Measurements from ENCODE around the gene CD2BP2.
"Not testable (repeated sequence)": the region's sequence is repeated elsewhere in the genome, so short reads cannot be mapped to it uniquely, and the experiment has no call there.

CD2BP2 gene

GRCh38 chr16:30342751-30343490, 12.2 kb downstream of the CD2BP2 start:
- no peak for DNase-seq (ENCODE audit: low read depth, low spot score)

GRCh38 chr16:30341971-30342370, 13.1 kb downstream of the CD2BP2 start:
- DNase-seq (ENCODE audit: low read depth, low spot score), result not testable (repeated sequence)

- DNase-seq (ENCODE audit: low read depth, low spot score), result no peak
Measured at GRCh38 chr16:30340621-30341020, 14.5 kb downstream of the CD2BP2 start.

GRCh38 chr16:30338715-30339114, 16.4 kb downstream of the CD2BP2 start:
- DNase-seq (ENCODE audit: low read depth, low spot score), result not testable (repeated sequence)

GRCh38 chr16:30337964-30338357, 17.1 kb downstream of the CD2BP2 start:
- not testable (repeated sequence) for DNase-seq (ENCODE audit: low read depth, low spot score)

GRCh38 chr16:30335598-30336474, 19.3 kb downstream of the CD2BP2 start:
- DNase-seq (ENCODE audit: low read depth, low spot score), result no peak

- DNase-seq (ENCODE audit: low read depth, low spot score), result peak; percentile 51
Measured at GRCh38 chr16:30335028-30335597, 20.0 kb downstream of the CD2BP2 start.

- DNase-seq (ENCODE audit: low read depth, low spot score), result peak; percentile 66
Measured at GRCh38 chr16:30334473-30334989, 20.6 kb downstream of the CD2BP2 start.

GRCh38 chr16:30324220-30324619, 30.9 kb downstream of the CD2BP2 start:
- not testable (repeated sequence) for DNase-seq (ENCODE audit: low read depth, low spot score)

GRCh38 chr16:30318647-30319046, 36.5 kb downstream of the CD2BP2 start:
- not testable (repeated sequence) for DNase-seq (ENCODE audit: low read depth, low spot score)

- DNase-seq (ENCODE audit: low read depth, low spot score), result not testable (repeated sequence)
Measured at GRCh38 chr16:30310937-30311336, 44.2 kb downstream of the CD2BP2 start.

GRCh38 chr16:30309255-30309654, 45.9 kb downstream of the CD2BP2 start:
- DNase-seq (ENCODE audit: low read depth, low spot score), result not testable (repeated sequence)
